GM19468 (cell line): ENCODE data around the gene HRC.
"Not testable (repeated sequence)": the region's sequence is repeated elsewhere in the genome, so short reads cannot be mapped to it uniquely, and the experiment has no call there.

ENCODE experiments used
- ATAC-seq: cut with Tn5 transposase; IDR thresholded peaks from one replicate; pipeline ENCODE4 v1.9.1; 2021; ENCODE audit warnings: mild to moderate bottlenecking, moderate library complexity, moderate number of reproducible peaks; ENCODE audit not compliant: unreplicated experiment; ENCODE audit errors: extremely low read depth

HRC gene

DNA sequence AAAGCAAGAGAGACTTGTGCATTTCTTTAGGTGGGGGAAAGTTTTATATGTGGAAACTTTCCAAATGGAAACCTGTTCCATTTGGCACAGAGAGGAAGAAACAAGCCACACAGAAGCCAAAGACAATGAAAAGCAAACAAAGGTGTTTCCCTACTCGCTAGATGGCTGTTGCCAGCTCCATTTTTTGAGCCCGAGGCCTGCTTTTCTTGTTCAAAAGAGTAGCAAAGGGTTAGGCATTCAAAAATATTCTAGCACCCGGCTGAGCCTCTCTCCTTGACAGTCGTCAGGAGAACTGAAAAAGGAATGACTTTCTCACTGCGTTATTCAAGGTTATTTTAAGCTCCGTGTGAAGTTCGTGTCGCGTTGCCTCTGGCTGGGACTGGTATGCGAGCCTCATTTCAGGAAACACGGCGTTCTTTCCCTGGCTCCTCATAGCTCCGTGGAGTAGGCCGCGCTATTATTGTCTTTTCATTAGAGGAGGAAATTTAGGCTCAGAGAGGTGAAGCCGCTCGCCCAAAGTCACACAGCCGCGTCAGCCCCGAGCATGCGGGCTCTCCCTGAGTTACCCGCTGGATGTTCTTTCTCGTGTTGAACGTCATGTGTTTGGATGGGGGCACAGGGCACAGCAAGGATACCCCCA is 10.0 kb upstream of the HRC start:
- ATAC-seq, result no peak

DNA sequence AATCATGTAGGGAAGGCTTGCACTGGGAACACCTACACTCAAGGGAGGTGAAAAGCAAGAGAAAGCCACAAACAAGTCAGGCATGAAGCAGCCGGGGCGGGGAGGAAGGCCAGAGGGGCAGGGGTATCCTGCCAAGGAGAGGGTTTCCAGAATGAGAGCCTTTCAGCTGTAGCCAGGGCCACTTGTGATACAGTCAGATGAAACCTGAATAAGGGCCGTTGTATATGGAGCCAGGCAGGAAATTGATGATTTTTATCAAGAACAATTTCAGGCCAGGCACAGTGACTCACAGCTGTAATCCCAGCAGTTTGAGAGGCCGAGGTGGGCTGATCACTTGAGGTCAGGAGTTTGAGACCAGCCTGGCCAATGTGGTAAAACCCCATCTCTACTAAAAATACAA is 6.8 kb upstream of the HRC start:
- no peak for ATAC-seq

DNA sequence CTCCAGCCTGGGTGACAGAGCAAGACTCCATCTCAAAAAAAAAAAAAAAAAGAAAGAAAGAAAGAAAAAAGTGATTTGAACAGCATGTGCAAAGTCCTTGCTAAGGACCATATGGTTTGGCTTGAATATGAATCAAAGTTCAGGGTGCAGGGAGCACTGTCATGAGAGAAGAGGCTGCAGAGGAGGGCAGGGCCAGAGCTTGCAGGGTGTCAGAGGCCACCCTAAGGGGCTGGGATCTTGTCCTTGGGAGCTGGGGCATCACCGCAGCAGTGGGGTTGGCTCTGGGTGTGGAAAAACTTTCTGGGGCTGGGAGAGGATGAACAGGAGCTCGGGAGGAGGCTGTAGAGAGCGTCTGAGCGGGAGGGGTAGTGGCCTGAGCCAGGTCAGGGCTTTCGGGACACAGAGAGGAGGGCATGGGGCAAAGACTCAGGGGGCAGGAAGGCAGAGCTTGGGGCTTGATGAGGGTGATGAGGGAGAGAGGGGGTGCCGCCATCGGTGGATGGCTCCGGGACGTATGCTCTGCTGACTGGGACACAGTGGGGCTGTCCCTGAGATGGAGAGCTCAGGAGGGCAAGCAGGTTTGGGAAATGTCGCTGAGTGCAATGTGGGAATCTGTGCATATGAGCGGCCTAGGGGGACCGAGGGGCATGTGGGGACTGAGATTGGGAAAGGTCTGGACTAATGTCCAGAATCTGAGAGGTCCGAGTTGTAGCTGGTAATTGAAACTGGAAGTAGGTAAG is 5.4 kb upstream of the HRC start:
- ATAC-seq, result no peak

DNA sequence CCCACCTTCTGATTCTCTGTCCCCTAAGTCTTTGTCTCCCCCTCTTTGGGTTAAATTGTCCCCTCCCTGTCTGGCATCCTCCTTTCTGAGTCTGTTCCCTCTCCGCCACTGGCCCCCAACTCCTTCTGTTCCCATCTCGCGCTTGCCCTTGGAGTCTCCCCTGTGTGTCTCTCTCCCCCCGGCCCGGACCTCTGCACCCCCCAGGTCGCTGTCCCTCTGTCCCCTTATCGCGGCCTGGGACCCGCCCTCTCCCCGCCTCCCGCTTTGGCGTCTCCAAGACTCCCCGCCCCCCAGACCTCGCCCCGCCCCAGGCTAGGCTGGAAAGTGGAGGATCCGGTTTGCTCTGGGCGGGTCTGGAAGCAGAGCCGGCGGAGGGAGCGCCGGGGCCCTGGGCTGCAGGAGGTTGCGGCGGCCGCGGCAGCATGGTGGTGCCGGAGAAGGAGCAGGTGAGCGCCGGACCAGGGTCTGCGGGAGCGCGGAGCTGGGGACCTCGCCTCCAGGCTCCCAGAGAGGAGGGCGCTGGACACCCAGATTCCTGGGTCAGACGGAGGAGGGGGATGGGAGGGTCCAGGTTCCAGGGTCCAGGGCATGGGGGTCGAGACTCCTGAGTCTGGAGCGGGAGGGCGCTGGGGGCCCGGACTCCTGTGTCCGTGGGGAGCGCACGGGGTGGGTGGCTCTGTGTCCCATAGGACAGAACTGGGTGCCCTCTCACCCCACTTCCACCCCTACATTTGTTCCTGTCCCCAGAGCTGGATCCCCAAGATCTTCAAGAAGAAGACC is 2.4 kb upstream of the HRC start, which contains the start of gene TRPM4:
Gene TRPM4, plus strand, starts transcription at position 348 of the 780 bp plus-strand sequence. Its CDS starts 75 bp downstream, at position 423.
- no peak for ATAC-seq

DNA sequence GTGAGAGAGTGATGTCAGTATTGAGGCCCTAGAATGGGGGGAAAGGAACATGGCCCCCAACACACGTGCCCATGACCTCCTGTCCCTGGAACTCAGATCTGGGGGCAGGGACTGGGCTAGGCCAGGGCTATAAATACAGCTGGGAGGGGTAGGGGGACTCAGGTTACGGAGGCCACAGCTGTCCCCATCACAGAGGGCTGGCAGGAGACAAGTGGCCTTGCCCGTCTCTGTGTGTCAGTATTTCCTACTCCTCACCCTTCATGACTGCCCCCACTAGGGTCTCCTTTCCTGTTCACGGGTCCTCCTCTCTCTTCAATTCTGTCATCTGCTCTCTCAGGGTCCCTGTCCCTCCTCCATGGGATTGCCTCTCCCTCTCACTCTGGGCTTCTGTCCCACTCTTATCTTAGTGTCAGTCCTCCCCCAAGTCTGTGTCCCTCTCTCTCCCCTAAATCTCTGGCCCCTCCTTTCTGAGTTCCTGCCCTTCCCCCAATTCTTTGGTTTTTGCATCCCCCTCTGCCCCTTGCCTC is 687 bp upstream of the HRC start:
- ATAC-seq, result no peak

DNA sequence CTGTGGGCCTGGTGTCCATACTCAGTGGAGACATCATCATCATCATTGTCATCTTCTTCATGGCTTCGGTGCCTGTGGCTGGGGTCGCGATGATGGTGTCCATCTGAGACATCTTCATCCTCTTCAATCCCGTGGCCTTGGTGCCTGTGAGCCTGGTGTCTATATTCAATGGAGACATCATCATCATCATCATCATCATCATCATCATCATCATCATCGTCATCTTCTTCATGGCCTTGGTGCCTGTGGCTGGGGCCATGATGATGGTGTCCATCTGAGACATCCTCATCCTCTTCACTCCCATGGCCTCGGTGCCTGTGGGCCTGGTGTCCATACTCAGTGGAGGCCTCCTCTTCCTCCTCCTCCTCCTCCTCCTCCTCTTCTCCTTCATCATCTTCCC is 917 bp downstream of the HRC start:
- ATAC-seq, result no peak

DNA sequence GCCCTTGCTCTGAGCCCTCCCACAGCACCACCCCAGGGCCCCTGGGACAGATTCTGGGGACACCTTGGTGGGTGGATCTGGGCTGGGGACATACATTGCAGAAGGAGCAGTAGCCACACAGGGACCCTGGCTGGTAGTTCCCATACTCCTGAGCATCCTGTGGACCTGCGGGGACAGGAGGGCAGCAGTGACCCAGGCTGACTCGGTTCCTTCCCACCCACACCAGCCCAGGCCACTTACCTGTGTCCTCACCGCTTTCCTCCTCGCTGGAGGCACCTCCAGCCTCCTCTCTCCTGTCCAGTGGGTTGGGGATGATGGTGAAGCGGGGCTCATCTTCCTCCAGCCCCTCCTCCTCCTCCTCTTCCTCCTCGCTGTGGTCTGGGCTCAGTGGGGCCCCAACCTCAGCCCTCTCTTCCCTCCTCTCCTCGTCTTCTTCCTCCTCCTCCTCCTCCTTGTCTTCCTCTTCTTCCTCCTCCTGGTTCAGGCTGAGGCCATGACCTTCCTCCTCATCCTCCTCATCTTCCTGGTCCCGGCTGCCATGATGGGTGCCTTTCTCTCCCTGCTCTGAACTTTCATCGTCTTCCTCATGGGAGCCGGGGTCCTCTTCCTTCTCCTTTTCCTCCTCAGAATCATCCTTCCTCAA is 1.9 kb downstream of the HRC start:
- no peak for ATAC-seq

DNA sequence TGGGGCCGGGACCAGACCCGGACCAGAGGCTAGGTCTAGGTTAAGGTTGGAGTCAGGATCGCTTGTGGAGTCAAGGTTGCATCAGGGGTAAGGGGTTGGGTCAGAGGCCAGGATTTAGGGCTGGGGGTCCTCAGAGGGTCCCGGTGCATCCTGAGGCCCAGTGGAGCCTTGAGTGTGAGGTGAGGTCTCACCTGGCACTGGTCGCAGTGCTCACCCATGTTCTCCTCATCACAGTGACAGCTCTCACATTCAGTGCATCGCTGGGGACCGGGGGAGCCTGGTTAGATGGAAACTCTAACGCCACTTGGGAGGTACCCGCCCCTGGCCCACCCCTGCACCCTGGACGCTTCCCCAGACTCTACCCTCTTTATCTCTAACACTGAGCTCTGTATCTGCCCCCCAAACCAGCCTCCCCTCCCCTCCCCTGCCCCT is 3.1 kb downstream of the HRC start:
- no peak for ATAC-seq

DNA sequence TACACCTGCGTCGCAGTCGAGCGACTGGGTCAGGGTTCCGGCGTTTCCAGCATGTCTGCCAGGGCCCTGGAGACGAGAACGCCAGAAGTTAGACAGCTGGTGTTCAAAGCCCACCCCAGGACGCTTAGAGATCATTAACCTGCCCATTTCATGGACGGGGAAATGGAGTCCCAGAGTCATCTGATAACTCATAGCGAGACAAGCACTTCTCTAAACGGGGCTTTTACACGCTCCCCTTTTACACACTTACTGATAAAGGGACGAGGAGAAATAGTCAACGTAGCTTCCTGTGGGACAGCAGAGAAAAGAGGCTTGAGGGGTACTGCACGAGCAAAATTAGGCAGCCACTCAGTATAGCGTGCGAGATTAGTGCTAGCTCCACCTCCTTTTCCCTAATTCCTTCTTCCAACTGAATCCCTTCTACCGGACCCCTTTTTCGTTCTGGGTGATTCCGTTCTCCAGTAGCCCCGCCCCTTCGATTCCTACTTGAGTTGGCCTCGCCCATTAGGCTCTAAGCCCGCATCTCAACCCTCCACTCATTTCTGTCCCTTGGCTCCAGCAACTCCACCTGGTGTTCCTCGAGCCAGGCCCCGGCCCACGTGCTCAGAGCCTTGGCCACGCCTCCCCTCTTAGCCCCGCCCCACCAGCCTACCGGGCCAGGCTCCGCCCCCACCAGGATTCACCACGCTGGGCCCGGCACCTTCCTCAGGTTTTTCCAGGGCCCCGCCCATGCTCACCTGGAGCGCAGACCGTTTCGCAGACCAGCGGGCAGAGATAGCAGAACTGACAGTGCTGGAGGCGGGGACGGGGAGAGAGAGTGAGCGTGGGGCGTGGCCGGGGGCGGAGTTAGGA is 3.7 kb downstream of the HRC start:
- no peak for ATAC-seq

DNA sequence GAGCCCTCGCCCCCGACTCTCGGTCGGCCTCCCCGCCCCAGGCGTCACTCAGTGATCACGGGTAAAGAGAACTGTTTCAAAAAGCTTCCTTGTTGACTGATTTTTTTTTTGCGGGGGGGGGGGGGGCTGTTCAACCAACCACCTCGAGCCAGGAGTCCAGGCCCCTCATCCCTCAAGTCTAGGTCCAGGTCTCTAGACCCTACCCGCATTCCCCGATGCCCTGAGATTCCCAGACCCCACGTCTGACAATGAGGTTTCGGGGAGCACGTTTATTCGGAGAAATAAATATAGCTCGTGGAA is 4.3 kb downstream of the HRC start:
- ATAC-seq, result no peak

DNA sequence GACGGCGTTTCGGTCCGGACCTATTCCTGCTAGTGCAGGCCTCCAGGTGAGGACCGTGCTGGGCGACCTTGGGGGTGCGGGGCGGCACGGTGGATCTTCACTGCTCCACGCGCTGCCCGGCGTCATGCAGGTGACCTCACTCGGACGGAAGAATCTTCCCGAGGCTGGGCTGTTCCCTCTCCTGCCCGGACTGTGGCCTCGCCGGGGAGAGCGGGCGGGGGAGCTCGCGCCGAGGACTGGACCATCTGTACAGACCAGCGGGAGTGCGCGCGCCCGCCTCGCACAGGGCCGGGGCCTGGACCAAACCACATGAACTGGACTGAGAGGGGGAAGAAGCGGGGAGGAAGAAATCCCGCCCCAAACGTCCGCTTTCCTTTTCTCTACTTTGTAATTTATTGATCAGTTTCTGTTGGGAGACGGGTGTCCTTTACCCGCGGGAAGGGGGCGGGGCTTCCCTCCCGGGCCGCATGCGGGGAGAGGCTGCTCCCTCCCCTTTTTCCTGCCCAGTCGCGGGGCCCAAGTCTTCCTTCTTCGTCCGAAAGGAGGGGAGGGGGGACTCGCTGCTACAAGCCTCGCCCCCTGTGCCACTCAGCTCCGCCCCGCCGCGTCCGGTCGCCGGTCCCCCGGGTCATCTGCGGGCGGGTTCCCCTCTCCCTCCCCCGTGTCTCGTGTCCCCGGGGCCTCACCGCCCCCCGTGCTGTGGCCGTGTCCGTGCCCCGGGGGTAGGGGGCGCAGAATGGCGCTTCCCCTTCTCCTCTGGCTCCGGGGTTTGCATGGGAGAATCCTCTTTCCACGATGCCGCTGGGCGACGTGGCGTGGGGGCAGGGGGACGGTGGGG is 4.9 kb downstream of the HRC start:
- no peak for ATAC-seq

DNA sequence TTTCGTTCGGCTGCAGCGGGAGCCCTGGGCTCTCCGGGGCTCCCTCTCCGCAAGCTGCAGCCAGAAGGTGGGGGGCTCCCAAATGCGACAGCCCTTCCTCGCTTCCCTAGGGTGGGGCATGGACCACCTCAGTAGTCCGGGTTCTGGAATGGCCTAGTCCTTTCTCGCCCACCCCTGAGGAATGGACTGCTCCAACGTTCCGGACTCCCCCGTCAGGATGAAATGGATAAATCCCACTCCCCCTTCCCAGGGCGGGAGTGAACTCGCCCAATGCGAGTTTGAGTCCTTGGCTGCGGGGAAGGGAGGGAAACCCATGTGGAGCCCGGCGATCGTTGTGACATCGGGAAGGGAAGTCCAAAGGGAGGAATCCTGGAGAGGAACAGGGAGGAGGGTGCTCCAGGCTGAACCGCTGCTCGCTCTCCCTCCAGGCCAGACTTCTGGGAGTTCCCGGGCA is 5.5 kb downstream of the HRC start:
- no peak for ATAC-seq

DNA sequence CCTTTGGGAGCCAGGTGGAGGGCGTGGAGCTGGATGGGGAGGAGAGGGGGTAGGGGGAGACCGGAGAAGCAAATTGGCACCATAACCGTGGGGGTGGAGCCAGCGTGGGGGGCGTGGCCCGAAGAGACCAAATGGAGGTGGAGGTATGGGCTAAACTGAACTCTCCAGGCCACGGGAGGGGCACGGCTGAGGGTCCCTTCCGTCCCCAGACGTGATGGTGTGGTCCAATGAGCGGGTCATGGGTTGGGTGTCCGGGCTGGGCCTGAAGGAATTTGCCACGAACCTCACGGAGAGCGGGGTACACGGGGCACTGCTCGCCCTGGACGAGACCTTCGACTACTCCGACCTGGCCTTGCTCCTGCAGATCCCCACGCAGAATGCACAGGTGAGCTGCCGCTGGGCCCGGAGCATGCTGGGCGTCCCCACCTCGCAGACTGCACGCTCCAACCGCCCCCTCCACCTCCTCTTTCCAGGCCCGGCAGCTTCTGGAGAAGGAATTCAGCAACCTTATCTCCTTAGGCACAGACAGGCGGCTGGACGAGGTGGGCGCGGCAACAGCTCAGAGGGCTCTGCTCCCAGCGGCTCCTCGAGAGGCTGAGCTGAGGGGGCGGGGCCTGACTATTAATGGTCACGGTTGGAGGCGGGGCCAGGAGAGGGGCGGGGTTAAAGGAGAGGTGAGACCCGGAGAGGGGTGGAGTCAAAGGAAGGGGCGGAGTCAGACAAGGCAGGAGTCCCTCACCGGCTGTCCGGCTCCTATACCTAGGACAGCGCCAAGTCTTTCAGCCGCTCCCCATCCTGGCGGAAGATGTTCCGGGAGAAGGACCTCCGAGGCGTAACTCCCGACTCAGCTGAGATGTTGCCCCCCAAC is 6.2 kb downstream of the HRC start:
- no peak for ATAC-seq

DNA sequence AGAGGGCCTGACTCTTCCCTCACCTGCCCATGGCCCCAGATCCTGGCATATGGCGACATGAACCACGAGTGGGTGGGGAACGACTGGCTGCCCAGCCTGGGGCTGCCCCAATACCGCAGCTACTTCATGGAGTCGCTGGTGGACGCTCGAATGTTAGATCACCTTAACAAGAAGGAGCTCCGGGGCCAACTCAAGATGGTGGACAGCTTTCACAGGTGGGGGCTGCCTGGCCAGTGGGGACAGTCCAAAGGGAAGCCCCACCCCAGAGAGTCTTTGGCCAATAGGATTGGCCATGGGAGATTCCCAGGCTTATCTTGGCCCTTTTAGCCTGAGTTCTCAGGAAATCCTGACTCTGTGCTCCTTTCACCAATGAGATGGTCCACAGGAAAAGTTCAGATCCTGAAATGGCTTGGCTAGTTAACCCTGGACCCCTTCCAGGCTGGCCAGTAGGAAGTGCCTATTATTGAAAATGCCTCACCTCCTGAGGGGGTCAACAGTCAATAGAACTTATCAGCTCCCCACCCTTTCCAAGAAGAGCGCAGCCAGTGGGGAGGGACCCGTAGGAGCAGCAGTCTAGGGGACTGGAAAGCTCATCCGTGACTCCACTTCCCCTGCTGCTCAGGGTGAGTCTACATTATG is 7.0 kb downstream of the HRC start:
- ATAC-seq, result no peak

DNA sequence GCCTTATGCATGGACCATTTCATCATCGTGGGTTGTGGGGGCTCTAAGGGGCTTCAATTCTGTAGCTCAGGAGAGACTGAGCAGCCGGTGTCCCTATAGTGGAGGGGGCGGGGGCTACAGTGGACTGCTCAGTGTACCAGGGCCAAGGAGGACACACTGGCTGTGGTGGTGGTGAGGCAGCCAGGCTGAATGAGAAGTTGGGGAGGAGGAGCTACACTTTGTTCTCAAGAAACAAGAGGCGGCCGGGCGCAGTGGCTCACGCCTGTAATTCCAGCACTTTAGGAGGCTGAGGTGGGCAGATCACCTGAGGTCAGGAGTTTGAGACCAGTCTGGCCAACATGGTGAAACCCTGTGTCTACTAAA is 8.8 kb downstream of the HRC start:
- not testable (repeated sequence) for ATAC-seq

DNA sequence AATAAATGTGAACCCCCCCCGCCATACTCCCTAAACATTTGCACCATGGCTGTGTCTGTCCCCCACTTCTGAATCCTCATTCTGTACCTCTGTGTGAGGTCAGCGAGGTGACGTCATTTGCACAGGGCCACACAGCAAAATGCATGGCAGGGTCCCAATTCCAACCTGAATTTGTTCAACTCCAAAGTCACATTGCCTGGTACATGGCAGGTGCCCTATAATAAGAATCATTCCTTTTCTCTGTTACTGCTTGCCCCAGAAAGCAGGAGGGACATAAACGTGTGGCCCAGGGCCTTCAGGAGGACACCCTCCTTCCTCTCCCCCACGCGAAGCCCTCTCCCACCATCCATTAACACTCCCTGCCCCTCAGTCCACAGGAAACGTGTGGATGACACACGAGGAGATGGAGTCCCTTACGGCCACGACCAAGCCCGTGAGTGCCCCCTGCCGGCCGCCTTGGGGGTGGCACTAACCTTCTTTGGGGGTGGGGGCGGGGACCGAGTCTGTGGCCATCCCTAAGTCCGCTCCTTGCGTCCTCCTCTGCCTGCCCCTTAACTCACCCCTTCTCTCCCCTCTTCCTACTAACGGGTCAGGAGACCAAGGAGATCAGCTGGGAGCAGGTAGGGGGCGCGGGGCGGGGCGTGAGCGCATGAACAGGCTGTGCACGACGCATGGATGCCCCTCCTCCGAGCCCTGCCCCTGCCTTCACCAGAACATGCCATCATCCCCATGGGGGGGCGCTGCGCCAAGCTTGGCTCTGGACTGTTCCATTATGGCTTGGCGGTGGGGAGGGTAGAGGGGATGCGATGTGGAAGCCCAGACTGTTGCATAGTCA is 9.4 kb downstream of the HRC start:
- ATAC-seq, result no peak
